ENCODE data around the gene ALPG.
"Not testable (repeated sequence)": the region's sequence is repeated elsewhere in the genome, so short reads cannot be mapped to it uniquely, and the experiment has no call there.

The ALPG gene

GRCh38 chr2:232376260-232376659 lies 30.4 kb upstream of the ALPG start:
- Histone ChIP-seq H3K9ac (ENCODE audit: insufficient read length) (no peak overlapping the region), H3K36me3 (ENCODE audit: insufficient read depth, low read length) (no peaks in the 10 kb centered on the region), H3K9me3 (ENCODE audit: low read depth, low read length) (no peaks in the 10 kb centered on the region), H3K4me3 (no peak overlapping the region), H3K27ac (no peak overlapping the region)
- TF ChIP-seq FOXP2 (optimal IDR thresholded peaks at IDR 0.05; ENCODE audit: control extremely low read depth, extremely low read length, insufficient read depth) (no peak), POLR2AphosphoS5 (IDR thresholded peaks at IDR 0.05; ENCODE audit: borderline replicate concordance, low read depth, low read length) (no peak)
- DNase-seq (ENCODE audit: low read depth, low spot score): no peak

DNA sequence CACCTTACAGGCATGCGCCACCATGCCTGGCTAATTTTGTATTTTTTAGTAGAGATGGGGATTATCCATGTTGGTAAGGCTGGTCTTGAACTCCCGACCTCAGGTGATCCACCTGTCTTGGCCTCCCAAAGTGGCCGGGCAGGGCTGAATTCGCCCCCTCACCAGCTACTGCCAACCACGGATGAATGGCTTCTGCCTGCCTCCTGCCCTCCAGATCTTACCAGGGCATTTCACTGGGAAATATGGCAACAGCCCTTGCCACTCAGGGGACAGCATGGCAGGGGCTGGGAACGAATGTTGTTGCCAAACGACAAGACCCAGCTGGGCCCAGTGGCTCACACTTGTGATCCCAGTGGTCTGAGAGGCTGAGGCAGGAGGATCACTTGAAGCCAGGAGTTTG lies 29.9 kb upstream of the ALPG start:
- DNase-seq (ENCODE audit: low read depth, low spot score): no peak
- Histone ChIP-seq H3K4me3 (no peak overlapping the region), H3K27ac (no peak overlapping the region), H3K9me3 (ENCODE audit: low read depth, low read length) (no peaks in the 10 kb centered on the region), H3K9ac (ENCODE audit: insufficient read length) (no peak overlapping the region), H3K36me3 (ENCODE audit: insufficient read depth, low read length) (no peaks in the 10 kb centered on the region)
- no peak for TF ChIP-seq FOXP2 (optimal IDR thresholded peaks at IDR 0.05; ENCODE audit: control extremely low read depth, extremely low read length, insufficient read depth)
- no peak for TF ChIP-seq EZH2 (IDR thresholded peaks at IDR 0.05)
- TF ChIP-seq POLR2AphosphoS5 (IDR thresholded peaks at IDR 0.05; ENCODE audit: borderline replicate concordance, low read depth, low read length): no peak

DNA sequence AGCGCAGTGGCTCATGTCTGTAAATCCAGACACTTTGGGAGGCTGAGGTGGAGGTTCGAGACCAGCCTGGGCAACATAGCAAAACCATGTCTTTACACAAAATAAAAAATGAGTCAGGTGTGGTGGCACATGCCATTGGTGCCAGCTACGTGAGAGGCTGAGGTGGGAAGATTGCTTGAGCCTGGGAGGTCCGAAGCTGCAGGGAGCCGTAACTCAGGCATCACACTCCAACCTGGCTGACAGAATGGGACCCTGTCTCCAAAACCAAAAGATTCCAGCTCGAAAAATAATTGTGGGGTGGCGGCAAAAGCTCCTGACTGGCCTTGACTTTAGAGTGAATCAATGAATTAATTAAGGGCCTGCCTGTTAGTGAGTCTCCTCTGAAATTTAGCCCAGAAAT lies 29.3 kb upstream of the ALPG start:
- Histone ChIP-seq H3K4me3 (no peak overlapping the region), H3K9me3 (ENCODE audit: low read depth, low read length) (no peaks in the 10 kb centered on the region), H3K9ac (ENCODE audit: insufficient read length) (no peak overlapping the region), H3K27ac (no peak overlapping the region), H3K36me3 (ENCODE audit: insufficient read depth, low read length) (no peaks in the 10 kb centered on the region)
- TF ChIP-seq FOXP2 (optimal IDR thresholded peaks at IDR 0.05; ENCODE audit: control extremely low read depth, extremely low read length, insufficient read depth) (no peak), EZH2 (IDR thresholded peaks at IDR 0.05) (no peak), POLR2AphosphoS5 (IDR thresholded peaks at IDR 0.05; ENCODE audit: borderline replicate concordance, low read depth, low read length) (no peak)
- DNase-seq (ENCODE audit: low read depth, low spot score): no peak

DNA sequence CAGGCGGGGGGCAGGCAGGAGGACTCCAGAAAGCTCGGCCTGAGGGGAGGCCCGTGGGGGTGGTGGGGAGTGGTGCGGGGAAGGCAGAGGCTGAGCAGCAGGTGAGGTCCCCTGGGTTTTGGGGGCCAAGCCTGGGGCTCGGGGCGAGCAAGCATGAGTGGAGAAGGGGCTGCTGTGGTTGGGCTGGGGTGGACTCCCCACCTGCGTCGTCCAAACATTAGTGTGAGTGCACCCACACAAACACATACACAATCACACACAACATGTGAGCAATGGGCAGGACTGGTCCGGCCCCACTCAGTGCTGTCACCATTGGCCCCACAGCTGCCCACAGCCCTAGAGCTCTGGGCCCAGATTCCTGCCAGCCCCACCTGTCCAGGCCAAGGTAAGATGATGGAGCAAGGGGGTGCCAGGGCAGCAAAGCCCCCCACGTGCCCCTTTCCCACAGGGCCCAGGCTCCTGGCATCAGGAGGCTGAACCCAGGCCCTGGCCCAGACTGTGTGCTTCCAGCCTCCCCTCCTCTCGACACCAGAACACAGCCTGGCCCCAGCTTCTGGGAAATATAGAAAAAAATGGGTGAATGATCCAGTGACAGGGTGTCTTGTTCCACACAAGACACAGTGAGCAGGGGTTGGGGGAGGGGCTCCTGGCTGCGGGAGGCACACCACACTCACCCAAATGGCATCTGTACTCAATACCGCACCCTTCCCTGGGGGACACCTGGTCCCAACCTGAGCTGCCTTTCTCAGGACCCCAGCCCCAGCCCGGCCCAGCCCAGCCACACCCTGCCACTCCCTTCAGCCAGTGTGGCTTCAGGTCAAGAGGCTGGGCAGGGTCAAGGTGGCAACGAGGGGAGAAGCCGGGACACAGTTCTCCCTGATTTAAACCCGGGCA lies 28.6 kb upstream of the ALPG start:
- no peak overlapping the region for H3K9ac ChIP-seq (ENCODE audit: insufficient read length)
- H3K36me3 ChIP-seq (ENCODE audit: insufficient read depth, low read length): no peaks in the 10 kb centered on the region
- H3K4me3 ChIP-seq: no peak overlapping the region
- no peak overlapping the region for H3K27ac ChIP-seq
- H3K9me3 ChIP-seq (ENCODE audit: low read depth, low read length): no peaks in the 10 kb centered on the region
- no peak for DNase-seq (ENCODE audit: low read depth, low spot score)
- TF ChIP-seq FOXP2 (optimal IDR thresholded peaks at IDR 0.05; ENCODE audit: control extremely low read depth, extremely low read length, insufficient read depth): no peak
- no peak for TF ChIP-seq POLR2AphosphoS5 (IDR thresholded peaks at IDR 0.05; ENCODE audit: borderline replicate concordance, low read depth, low read length)
- no peak for TF ChIP-seq EZH2 (IDR thresholded peaks at IDR 0.05)

GRCh38 chr2:232378735-232379151 lies 27.9 kb upstream of the ALPG start, which contains the start of gene ALPP:
Gene ALPP (plus strand): TSS chr2:232378751. CDS start chr2:232378803, 52 bp downstream.
- DNase-seq (ENCODE audit: low read depth, low spot score); H3K36me3 ChIP-seq (ENCODE audit: insufficient read depth, low read length); H3K9ac ChIP-seq (ENCODE audit: insufficient read length); H3K9me3 ChIP-seq (ENCODE audit: low read depth, low read length); H3K4me3 ChIP-seq; H3K27ac ChIP-seq: not testable (repeated sequence)

- H3K36me3 ChIP-seq (ENCODE audit: insufficient read depth, low read length); H3K9ac ChIP-seq (ENCODE audit: insufficient read length); H3K9me3 ChIP-seq (ENCODE audit: low read depth, low read length); DNase-seq (ENCODE audit: low read depth, low spot score); H3K27ac ChIP-seq; H3K4me3 ChIP-seq: not testable (repeated sequence)
Observed at GRCh38 chr2:232379610-232380590, 26.7 kb upstream of the ALPG start.

- H3K9me3 ChIP-seq (ENCODE audit: low read depth, low read length); H3K36me3 ChIP-seq (ENCODE audit: insufficient read depth, low read length); H3K4me3 ChIP-seq; DNase-seq (ENCODE audit: low read depth, low spot score); H3K9ac ChIP-seq (ENCODE audit: insufficient read length); H3K27ac ChIP-seq: not testable (repeated sequence)
Observed at GRCh38 chr2:232381204-232382031, 25.2 kb upstream of the ALPG start.

Data from SK-N-MC (cell line).